ENCODE measurements around the gene ASTN1.
"Not testable (repeated sequence)": the region's sequence is repeated elsewhere in the genome, so short reads cannot be mapped to it uniquely, and the experiment has no call there.

- TF ChIP-seq EP300, CTCF (IDR thresholded peaks at IDR 0.05): not testable (repeated sequence)
Measured at GRCh38 chr1:177074811-177075210, 89.7 kb downstream of the ASTN1 start.
